KOPT-K1 (cell line): ENCODE data around the gene EPHA1.

Experiments
- H3K27ac ChIP-seq: fragments of 200-600 bp; sonication (generic); 2 replicates; pipeline ENCODE4 v1.5.1; 2016; ENCODE audit warnings: antibody characterized with exemption, mild to moderate bottlenecking, low read depth, low read length; ENCODE audit not compliant: poor library complexity, severe bottlenecking
- H3K36me3 ChIP-seq: fragments of 200-600 bp; sonication (generic); 2 replicates; pipeline ENCODE4 v1.5.1; 2017; ENCODE audit warnings: antibody characterized with exemption, mild to moderate bottlenecking, low read length, moderate library complexity; ENCODE audit not compliant: insufficient read depth
- H3K9me3 ChIP-seq: fragments of 200-600 bp; sonication (generic); 2 replicates; pipeline ENCODE4 v1.5.1; 2017; ENCODE audit warnings: antibody characterized with exemption, low read length, mild to moderate bottlenecking; ENCODE audit not compliant: insufficient read depth, poor library complexity, severe bottlenecking

The EPHA1 gene

DNA sequence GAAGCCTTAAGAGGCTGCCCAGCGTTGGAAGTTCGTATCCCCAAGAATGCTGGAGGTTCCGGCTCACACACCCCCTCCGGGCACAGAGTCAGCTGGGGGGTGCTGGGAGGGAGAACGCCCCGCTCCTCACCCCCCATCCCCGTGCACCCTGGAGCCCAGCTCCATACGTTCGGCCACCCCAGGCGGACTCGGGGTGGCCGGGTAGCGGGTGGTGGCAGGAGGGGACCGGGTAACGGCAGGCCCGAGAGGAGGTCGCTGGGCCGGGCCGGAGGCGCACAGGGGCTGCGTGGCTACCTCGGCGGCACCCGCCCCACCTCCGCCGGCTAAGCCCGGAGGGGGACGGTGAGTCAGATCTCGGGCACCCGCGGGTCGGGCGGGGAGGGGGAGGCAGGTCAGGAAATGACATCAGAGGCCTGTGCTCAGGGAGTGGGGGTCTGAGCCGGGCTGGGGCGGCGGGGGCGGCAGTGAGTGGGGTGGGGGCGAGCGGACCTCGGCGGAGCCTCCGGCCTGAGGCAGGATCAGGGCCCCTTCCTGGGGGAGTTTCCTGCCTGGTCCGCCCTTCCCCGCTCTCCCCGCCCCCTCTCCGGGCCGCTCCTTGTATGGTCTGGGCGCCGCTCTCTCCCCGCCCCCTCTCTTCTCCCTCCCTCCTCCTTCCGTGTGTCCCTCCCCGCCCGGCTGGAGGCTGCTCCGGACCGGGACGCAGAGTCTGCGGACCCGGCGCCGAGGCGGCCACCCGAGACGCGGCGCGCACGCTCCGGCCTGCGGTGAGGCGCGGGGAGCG, 27.8 kb downstream of the EPHA1 start, which contains the start of gene ZYX:
Gene ZYX, plus strand, starts transcription at position 700 of the 781 bp plus-strand sequence. CDS start 227 bp downstream, outside the sequence.
- H3K27ac ChIP-seq: peak within 1 kb of the TSS; percentile 59
- no peaks in the 10 kb centered on the region for H3K36me3 ChIP-seq
- no peaks in the 10 kb centered on the region for H3K9me3 ChIP-seq

DNA sequence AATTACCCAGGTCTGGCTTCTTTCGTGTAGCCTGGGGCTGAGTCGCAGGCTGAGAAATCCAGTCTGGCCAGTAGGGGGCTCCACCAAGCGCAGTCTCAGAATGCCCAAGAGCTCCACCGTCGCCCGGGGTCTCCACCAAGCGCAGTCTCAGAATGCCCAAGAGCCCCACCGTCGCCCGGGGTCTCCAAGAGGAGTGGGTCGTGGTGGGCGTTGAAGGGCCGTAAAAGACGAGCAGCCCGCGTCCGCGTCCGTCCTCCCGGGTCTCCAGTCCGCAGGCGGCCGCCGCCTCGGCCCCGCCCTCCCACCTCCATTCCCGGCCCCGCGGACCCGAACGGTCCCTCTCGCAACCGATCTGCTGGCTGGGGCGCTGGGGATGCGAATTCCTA, 28.4 kb downstream of the EPHA1 start:
- no peaks in the 10 kb centered on the region for H3K9me3 ChIP-seq
- peak overlapping the region; percentile 59 for H3K27ac ChIP-seq
- no peaks in the 10 kb centered on the region for H3K36me3 ChIP-seq

GRCh38 chr7:143379611-143380259, 28.9 kb downstream of the EPHA1 start:
- Histone ChIP-seq H3K27ac (no peak overlapping the region), H3K36me3 (no peaks in the 10 kb centered on the region), H3K9me3 (no peaks in the 10 kb centered on the region)

- Histone ChIP-seq H3K9me3 (no peaks in the 10 kb centered on the region), H3K27ac (no peak overlapping the region), H3K36me3 (no peaks in the 10 kb centered on the region)
Observed at GRCh38 chr7:143376396-143376795, 32.3 kb downstream of the EPHA1 start.

GRCh38 chr7:143375298-143376034, 33.2 kb downstream of the EPHA1 start:
- no peaks in the 10 kb centered on the region for H3K36me3 ChIP-seq
- no peaks in the 10 kb centered on the region for H3K9me3 ChIP-seq
- peak overlapping the region; percentile 65 for H3K27ac ChIP-seq

DNA sequence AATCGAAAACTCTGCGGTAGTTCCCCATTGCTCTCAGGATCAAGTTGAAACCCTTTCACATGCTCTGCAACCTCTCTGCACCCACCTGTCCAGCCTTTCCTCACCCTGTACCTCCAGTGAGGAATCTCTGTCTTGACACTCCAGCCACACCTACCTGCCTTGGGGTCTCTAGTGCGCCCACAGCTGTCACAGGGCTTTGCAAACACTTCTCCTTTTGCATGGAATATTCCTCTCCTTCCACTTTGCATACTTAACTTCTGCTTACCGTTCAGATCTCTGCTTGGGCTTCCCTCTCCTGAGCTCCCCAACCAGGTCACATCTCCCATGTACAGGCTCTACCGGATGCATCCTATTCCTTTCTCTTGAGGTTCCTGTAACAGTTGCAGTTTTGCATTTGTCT, 34.1 kb downstream of the EPHA1 start:
- H3K36me3 ChIP-seq: no peaks in the 10 kb centered on the region
- H3K9me3 ChIP-seq: no peaks in the 10 kb centered on the region
- peak overlapping the region; percentile 65 for H3K27ac ChIP-seq

DNA sequence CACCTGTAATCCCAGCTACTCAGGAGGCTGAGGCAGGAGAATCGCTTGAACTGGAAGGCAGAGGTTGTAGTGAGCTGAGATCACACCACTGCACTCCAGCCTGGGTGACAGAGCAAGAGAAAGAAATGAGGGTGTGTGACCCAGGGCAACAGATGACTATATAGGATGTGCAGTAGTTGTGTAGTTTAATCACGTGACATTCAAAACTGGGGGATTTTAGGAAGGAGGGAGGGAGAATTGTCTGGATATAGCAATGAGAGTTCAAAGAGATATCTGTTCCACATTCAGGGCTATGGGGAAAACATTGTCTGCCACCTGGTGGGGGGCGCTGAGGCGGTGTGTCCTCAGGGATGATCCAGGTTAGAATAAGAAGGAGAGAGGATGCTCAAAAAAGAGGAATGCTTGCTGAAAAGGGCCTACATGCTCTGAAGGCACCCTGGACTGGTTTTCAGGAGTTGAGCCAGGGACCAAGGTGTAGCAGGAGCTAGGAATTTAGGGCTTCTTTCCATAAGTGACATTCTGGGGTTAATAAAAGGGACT, 35.3 kb downstream of the EPHA1 start:
- no peak overlapping the region for H3K27ac ChIP-seq
- no peaks in the 10 kb centered on the region for H3K9me3 ChIP-seq
- H3K36me3 ChIP-seq: no peaks in the 10 kb centered on the region

DNA sequence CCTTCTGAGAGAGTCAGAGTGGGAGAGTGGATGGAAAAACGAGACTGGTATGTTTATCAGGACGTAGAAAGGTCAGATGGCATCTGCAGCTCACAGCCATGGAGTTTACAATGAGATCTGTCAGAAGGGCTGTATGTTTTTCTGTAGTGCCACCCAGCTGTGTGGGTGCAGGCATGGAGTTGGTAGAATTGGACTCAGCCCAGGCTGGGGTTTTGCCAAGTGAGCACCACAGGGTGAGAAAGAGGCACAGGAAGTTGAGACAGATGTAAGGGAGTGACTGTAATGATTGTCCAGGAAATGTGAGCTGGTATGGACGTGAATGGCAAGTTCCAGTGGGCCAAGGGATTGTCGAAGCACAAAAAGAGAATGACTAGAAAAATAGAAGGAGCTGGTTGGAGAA, 36.6 kb downstream of the EPHA1 start:
- Histone ChIP-seq H3K9me3 (no peaks in the 10 kb centered on the region), H3K27ac (no peak overlapping the region), H3K36me3 (no peaks in the 10 kb centered on the region)

- H3K27ac ChIP-seq: no peak overlapping the region
- no peaks in the 10 kb centered on the region for H3K36me3 ChIP-seq
- no peaks in the 10 kb centered on the region for H3K9me3 ChIP-seq
Observed at GRCh38 chr7:143369678-143370651, 38.7 kb downstream of the EPHA1 start.

DNA sequence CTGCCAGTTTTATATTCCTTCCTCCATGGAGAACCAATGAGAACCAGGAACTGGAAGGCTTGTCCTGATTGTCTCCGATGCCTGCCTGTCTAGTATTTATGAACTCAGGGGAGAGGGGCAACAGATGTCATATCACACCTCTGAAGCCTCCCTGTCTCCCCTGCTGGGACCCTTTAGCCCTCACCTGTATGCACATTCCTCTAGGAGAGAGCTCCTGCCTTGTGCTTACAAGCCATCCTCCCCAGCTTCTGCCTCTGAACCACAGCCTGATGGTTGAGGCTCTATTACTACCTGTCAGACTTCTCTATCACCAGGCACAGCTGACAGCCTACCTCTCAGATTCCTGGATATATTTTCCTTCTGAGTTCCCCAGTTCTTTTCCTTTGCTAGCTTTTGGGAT, 40.3 kb downstream of the EPHA1 start:
- Histone ChIP-seq H3K9me3 (no peaks in the 10 kb centered on the region), H3K27ac (no peak overlapping the region)

GRCh38 chr7:143367972-143368371, 40.7 kb downstream of the EPHA1 start:
- Histone ChIP-seq H3K36me3 (no peaks in the 10 kb centered on the region), H3K27ac (no peak overlapping the region), H3K9me3 (no peaks in the 10 kb centered on the region)

More for the DNA sequence above, 40.3 kb downstream of the EPHA1 start:
- H3K36me3 ChIP-seq: no peaks in the 10 kb centered on the region

GRCh38 chr7:143363016-143363937, 45.4 kb downstream of the EPHA1 start:
- Histone ChIP-seq H3K36me3 (no peaks in the 10 kb centered on the region), H3K27ac (no peak overlapping the region), H3K9me3 (no peaks in the 10 kb centered on the region)

GRCh38 chr7:143362131-143363015, 46.3 kb downstream of the EPHA1 start, which contains the start of gene FAM131B:
Gene FAM131B, minus strand, starts transcription at chr7:143362713. Its CDS starts 110 bp downstream, at chr7:143362603.
- no peaks in the 10 kb centered on the region for H3K36me3 ChIP-seq
- no peaks in the 10 kb centered on the region for H3K9me3 ChIP-seq
- no peak within 1 kb of the TSS for H3K27ac ChIP-seq
